A549 (cell line): ENCODE measurements around the gene GHRHR. TPM values are rescaled to one million over a fixed set of nuclear protein-coding genes. Genes with fewer than 3 reads are reported as not detected.

Experiments used
- ATAC-seq, 2 experiments: fragments of 200-7000 bp in 1 of 2; fragments of >200 bp in 1 of 2; cut with Nextera tagmentation in 1 of 2; cut with Tn5 transposase in 1 of 2; 3 replicates each; pipeline versions ENCODE4 v1.8.0 to v1.9.1; 2018 to 2020; ENCODE audit warnings: mild to moderate bottlenecking in 1 of 2, moderate library complexity in 1 of 2
- CTCF ChIA-PET: fragments of 300-600 bp; sonication (Branson Sonifier 250); formaldehyde crosslinking; extraction: SDS; loops from one replicate; lab custom pipeline; 2021; ENCODE audit warnings: antibody characterized with exemption, inconsistent platforms; lab: Yijun Ruan, JAX
- POLR2A ChIA-PET: fragments of 350-600 bp; formaldehyde crosslinking; extraction: SDS; loops from one replicate; lab custom pipeline; 2021; ENCODE audit warnings: antibody characterized with exemption, inconsistent platforms; lab: Yijun Ruan, JAX
- DNase-seq, 2 experiments: peaks; one replicate each; pipeline versions ENCODE4 v3.0.0 to v3.0.0-alpha.2; 2011 to 2016; ENCODE audit warnings: low read depth in 1 of 2, low spot score in 1 of 2
- FAIRE-seq: peaks from 2 replicates; lab custom pipeline; 2011; peaks lifted over from hg19 to GRCh38; lab: Jason Lieb, UNC
- H3K27ac ChIP-seq, 2 experiments: fragments of >200 bp; sonication (Bioruptor Twin); formaldehyde crosslinking; 3 replicates each; pipeline ENCODE4 v1.5.1; 2016 to 2017
- H3K4me1 ChIP-seq: fragments of >200 bp; sonication (Bioruptor Twin); formaldehyde crosslinking; 3 replicates; pipeline ENCODE4 v1.6.1; 2016
- H3K4me2 ChIP-seq: fragments of >200 bp; sonication (Bioruptor Twin); formaldehyde crosslinking; 3 replicates; pipeline ENCODE4 v1.6.1; 2016
- H3K4me3 ChIP-seq: fragments of >200 bp; sonication (Bioruptor Twin); formaldehyde crosslinking; 3 replicates; pipeline ENCODE4 v1.5.1; 2016
- H3K9me3 ChIP-seq: fragments of >200 bp; sonication (Bioruptor Twin); formaldehyde crosslinking; 3 replicates; pipeline ENCODE4 v1.6.1; 2016
- BHLHE40 ChIP-seq: IDR thresholded peaks from 2 replicates; pipeline ENCODE4 v1.6.1; 2012; ENCODE audit warnings: low read depth, low read length, inconsistent platforms
- CBX2 ChIP-seq: fragments of 200-600 bp; sonication (generic); IDR thresholded peaks from 2 replicates; pipeline ENCODE4 v1.6.1; 2016; ENCODE audit warnings: low read depth, mild to moderate bottlenecking, borderline replicate concordance
- CBX8 ChIP-seq: fragments of 200-600 bp; sonication (generic); IDR thresholded peaks from 2 replicates; pipeline ENCODE4 v1.6.1; 2016
- CHD2 ChIP-seq: fragments of 150-350 bp; IDR thresholded peaks from 2 replicates; pipeline ENCODE4 v1.6.1; 2014; ENCODE audit warnings: low read length; ENCODE audit not compliant: partially characterized antibody
- EHMT2 ChIP-seq: fragments of 200-600 bp; sonication (generic); IDR thresholded peaks from 2 replicates; pipeline ENCODE4 v1.6.1; 2016; ENCODE audit warnings: antibody characterized with exemption, low read depth, mild to moderate bottlenecking, moderate library complexity
- FOSB ChIP-seq: fragments of 250-450 bp; sonication (Bioruptor Pico); IDR thresholded peaks from 2 replicates; pipeline ENCODE4 v1.5.0; 2020; ENCODE audit warnings: mild to moderate bottlenecking, moderate library complexity
- GATA3 ChIP-seq: IDR thresholded peaks from 2 replicates; pipeline ENCODE4 v1.6.1; 2012; ENCODE audit warnings: borderline replicate concordance
- JUN ChIP-seq, 2 experiments: fragments of >200 bp; sonication (Bioruptor Twin); formaldehyde crosslinking; IDR thresholded peaks; 2 replicates in 1 of 2; 3 replicates in 1 of 2; pipeline ENCODE4 v1.6.1; 2016 to 2017
- KDM1A ChIP-seq: fragments of 200-600 bp; sonication (generic); IDR thresholded peaks from 2 replicates; pipeline ENCODE4 v1.6.1; 2016; ENCODE audit warnings: low read depth, mild to moderate bottlenecking
- KDM5A ChIP-seq: fragments of 200-600 bp; sonication (generic); IDR thresholded peaks from 2 replicates; pipeline ENCODE4 v1.6.1; 2016; ENCODE audit warnings: antibody characterized with exemption, mild to moderate bottlenecking
- MAFK ChIP-seq: fragments of 450-650 bp; IDR thresholded peaks from 2 replicates; pipeline ENCODE4 v1.6.1; 2014; ENCODE audit not compliant: partially characterized antibody
- MAX ChIP-seq: IDR thresholded peaks from 2 replicates; pipeline ENCODE4 v1.6.1; 2012
- MYC ChIP-seq: IDR thresholded peaks from 2 replicates; pipeline ENCODE4 v1.6.1; 2012; ENCODE audit warnings: mild to moderate bottlenecking, inconsistent platforms, low read length, improper control_type of control experiment, borderline replicate concordance
- NR3C1 ChIP-seq: fragments of >200 bp; sonication (Bioruptor Twin); formaldehyde crosslinking; IDR thresholded peaks from 3 replicates; pipeline ENCODE4 v1.6.1; 2017
- PHF8 ChIP-seq: fragments of 200-600 bp; sonication (generic); IDR thresholded peaks from 2 replicates; pipeline ENCODE4 v1.6.1; 2016; ENCODE audit warnings: low read depth, mild to moderate bottlenecking, antibody characterized with exemption, moderate library complexity, borderline replicate concordance
- RCOR1 ChIP-seq: fragments of 150-350 bp; IDR thresholded peaks from 2 replicates; pipeline ENCODE4 v1.6.1; 2014; ENCODE audit warnings: antibody characterized with exemption, low read length, low read depth
- REST ChIP-seq: fragments of 200-600 bp; sonication (generic); IDR thresholded peaks from 2 replicates; pipeline ENCODE4 v1.6.1; 2016; ENCODE audit warnings: antibody characterized with exemption, mild to moderate bottlenecking, moderate library complexity
- ZFP36 ChIP-seq: fragments of 450-650 bp; IDR thresholded peaks from 2 replicates; pipeline ENCODE4 v1.6.1; 2014; ENCODE audit warnings: borderline replicate concordance; ENCODE audit not compliant: partially characterized antibody
- WGBS: methylation state at CpG from one replicate; pipeline ENCODE4 v1.1.6; 2017; ENCODE audit errors: missing lambda C conversion rate; 5-methylcytosine and 5-hydroxymethylcytosine counted together
- polyA plus RNA-seq, 4 experiments: library from polyadenylated mRNA; depleted of rRNA in 3 of 4; stranded (reverse); fragments of >200 nt; fragmentation: RNase III in 1 of 4; extraction: RNeasy Plus Mini Kit Qiagen cat#74134 plus additional on column Dnase treatment in 1 of 4; gene quantifications; 2 replicates in 3 of 4; 3 replicates in 1 of 4; pipeline ENCODE4 v1.2.3, GENCODE V29; 2011 to 2017
- TF ChIP-seq, protein P1 (sequence below): IDR thresholded peaks from 2 replicates; pipeline ENCODE4 v1.6.1; 2012
- TF ChIP-seq, protein P2 (sequence below): fragments of 250-450 bp; sonication (Bioruptor Pico); IDR thresholded peaks from 2 replicates; pipeline ENCODE4 v1.5.0; 2020; ENCODE audit warnings: low read depth, mild to moderate bottlenecking, moderate library complexity

Gene GHRHR
- polyA plus RNA-seq, 2 of the 4 experiments (the other 2 are of a cell fraction): not detected

GRCh38 chr7:30969604-30969970, 5.8 kb downstream of the GHRHR start:
- POLR2A ChIA-PET: no interaction called here
- ATAC-seq: no peak
- H3K4me3 ChIP-seq: no peak overlapping the region
- WGBS: 60% methylated on average over 1 of the region's 1 CpG
- no peak for FAIRE-seq
- CTCF ChIA-PET: interaction anchor here (2.1 to 2.6 kb wide), 3 partner anchors 9 to 153 kb away, joined by 6 to 16 read pairs (median 9); no protein-coding TSS in a partner anchor
- TF ChIP-seq CBX8 (no peak), EHMT2 (no peak), NR3C1 (no peak), RCOR1 (no peak), JUN (IDR thresholded peaks at IDR 0.05) (no peak), MYC (no peak), CBX2 (no peak), KDM1A (no peak), KDM5A (no peak), BHLHE40 (no peak), GATA3 (no peak), PHF8 (no peak), REST (no peak), MAFK (no peak), CHD2 (no peak), ZFP36 (no peak), MAX (no peak), FOSB (CRISPR knock-in tag) (no peak)
- TF ChIP-seq, protein P1, sequence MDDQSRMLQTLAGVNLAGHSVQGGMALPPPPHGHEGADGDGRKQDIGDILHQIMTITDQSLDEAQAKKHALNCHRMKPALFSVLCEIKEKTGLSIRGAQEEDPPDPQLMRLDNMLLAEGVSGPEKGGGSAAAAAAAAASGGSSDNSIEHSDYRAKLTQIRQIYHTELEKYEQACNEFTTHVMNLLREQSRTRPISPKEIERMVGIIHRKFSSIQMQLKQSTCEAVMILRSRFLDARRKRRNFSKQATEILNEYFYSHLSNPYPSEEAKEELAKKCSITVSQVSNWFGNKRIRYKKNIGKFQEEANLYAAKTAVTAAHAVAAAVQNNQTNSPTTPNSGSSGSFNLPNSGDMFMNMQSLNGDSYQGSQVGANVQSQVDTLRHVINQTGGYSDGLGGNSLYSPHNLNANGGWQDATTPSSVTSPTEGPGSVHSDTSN: no peak
- no peaks in the 10 kb centered on the region for H3K9me3 ChIP-seq
- H3K4me1 ChIP-seq: 0 out of 3 replicates have a peak, but pooled peaks cover under 1% of the 10 kb centered on the region
- H3K27ac ChIP-seq: no peak overlapping the region
- DNase-seq: no peak
- H3K4me2 ChIP-seq: no peak overlapping the region

DNA sequence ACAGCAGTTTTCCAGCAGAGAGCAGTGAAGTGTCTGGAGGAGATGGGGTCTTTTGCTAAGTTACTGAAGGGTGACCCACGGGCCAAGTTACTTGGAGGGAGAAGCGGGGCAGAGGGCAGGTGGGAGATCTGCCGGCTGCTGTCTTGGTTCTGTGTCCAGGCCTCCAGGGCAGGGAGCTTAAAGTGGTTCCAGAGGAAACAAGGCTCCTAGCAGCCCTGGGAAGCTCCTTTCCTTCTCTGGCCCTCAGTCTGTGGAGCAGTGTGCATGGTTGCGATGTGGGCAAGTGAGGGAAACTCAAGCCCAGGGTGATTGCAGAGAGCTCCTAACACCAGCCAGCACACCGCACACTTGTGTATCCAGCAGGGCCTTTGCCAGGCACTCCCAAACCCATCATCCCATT, 6.3 kb downstream of the GHRHR start:
- no peak for FAIRE-seq

More for the DNA sequence above, 6.3 kb downstream of the GHRHR start:
- Histone ChIP-seq H3K4me1 (0 out of 3 replicates have a peak, but pooled peaks cover 5% of the 10 kb centered on the region), H3K4me2 (no peak overlapping the region), H3K9me3 (no peaks in the 10 kb centered on the region), H3K27ac (no peak overlapping the region), H3K4me3 (no peak overlapping the region)
- TF ChIP-seq, protein P2, sequence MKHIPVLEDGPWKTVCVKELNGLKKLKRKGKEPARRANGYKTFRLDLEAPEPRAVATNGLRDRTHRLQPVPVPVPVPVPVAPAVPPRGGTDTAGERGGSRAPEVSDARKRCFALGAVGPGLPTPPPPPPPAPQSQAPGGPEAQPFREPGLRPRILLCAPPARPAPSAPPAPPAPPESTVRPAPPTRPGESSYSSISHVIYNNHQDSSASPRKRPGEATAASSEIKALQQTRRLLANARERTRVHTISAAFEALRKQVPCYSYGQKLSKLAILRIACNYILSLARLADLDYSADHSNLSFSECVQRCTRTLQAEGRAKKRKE (CRISPR knock-in tag): no peak
- ChIA-PET POLR2A (no interaction called here), CTCF (interaction anchor here (2.1 to 5.2 kb wide), 4 partner anchors 9 to 153 kb away, joined by 6 to 46 read pairs (median 12); no protein-coding TSS in a partner anchor)
- ATAC-seq (no peak), DNase-seq (no peak)
- WGBS: 77% methylated on average over 4 of the region's 5 CpGs
